GM23338 (cell line): Measurements from ENCODE around the gene USP3. TPM values are rescaled to one million over a fixed set of nuclear protein-coding genes. Genes with fewer than 3 reads are reported as not detected.

Source experiments
- ATAC-seq: fragments of 200-7000 bp; cut with Tn5 transposase; 3 replicates; pipeline ENCODE4 v1.9.1; 2020
- DNase-seq: peaks from one replicate; pipeline ENCODE4 v3.0.0-alpha.2; 2015; ENCODE audit warnings: low spot score
- H2AFZ ChIP-seq: fragments of 200-600 bp; sonication (generic); 2 replicates; pipeline ENCODE4 v1.8.0; 2016; ENCODE audit warnings: antibody characterized with exemption, mild to moderate bottlenecking, moderate library complexity
- H3F3A ChIP-seq: fragments of 200-600 bp; sonication (generic); replicated peaks from 2 replicates; pipeline ENCODE4 v1.8.0; 2017; ENCODE audit warnings: antibody characterized with exemption, mixed run types, low read depth
- H3K27ac ChIP-seq: fragments of 200-600 bp; sonication (generic); 2 replicates; pipeline ENCODE4 v1.6.1; 2016; ENCODE audit warnings: low read depth
- H3K27me3 ChIP-seq: fragments of 200-600 bp; sonication (generic); 2 replicates; pipeline ENCODE4 v1.8.0; 2016; ENCODE audit warnings: mild to moderate bottlenecking, mixed run types, moderate library complexity; ENCODE audit not compliant: insufficient read depth
- H3K36me3 ChIP-seq: fragments of 200-600 bp; sonication (generic); 2 replicates; pipeline ENCODE4 v1.8.0; 2016; ENCODE audit warnings: mild to moderate bottlenecking; ENCODE audit not compliant: insufficient read depth
- H3K4me1 ChIP-seq: fragments of 200-600 bp; sonication (generic); 2 replicates; pipeline ENCODE4 v1.8.0; 2016; ENCODE audit warnings: mild to moderate bottlenecking, moderate library complexity; ENCODE audit not compliant: insufficient read depth
- H3K4me2 ChIP-seq: fragments of 200-600 bp; sonication (generic); 2 replicates; pipeline ENCODE4 v1.7.1; 2017; ENCODE audit warnings: mixed run types
- H3K4me3 ChIP-seq: fragments of 200-600 bp; sonication (generic); 2 replicates; pipeline ENCODE4 v1.6.1; 2016; ENCODE audit warnings: mixed run types
- H3K79me2 ChIP-seq: fragments of 200-600 bp; sonication (generic); replicated peaks from 2 replicates; pipeline ENCODE4 v1.8.0; 2017; ENCODE audit warnings: mild to moderate bottlenecking; ENCODE audit not compliant: insufficient read depth
- H3K9me2 ChIP-seq: fragments of 200-600 bp; sonication (generic); 2 replicates; pipeline ENCODE4 v1.8.0; 2017; ENCODE audit not compliant: insufficient read depth
- H4K20me1 ChIP-seq: fragments of 200-600 bp; sonication (generic); replicated peaks from 2 replicates; pipeline ENCODE4 v1.8.0; 2017; ENCODE audit warnings: mild to moderate bottlenecking; ENCODE audit not compliant: insufficient read depth
- H3K27ac Mint-ChIP-seq: 2 replicates; pipeline ENCODE4 v1.8.0; 2020; ENCODE audit warnings: inconsistent platforms, mild to moderate bottlenecking, moderate library complexity, mixed read lengths
- H3K27me3 Mint-ChIP-seq: 3 replicates; pipeline ENCODE4 v1.8.0; 2022; ENCODE audit warnings: low read depth, mild to moderate bottlenecking, moderate library complexity, mixed read lengths, inconsistent platforms; ENCODE audit not compliant: insufficient read depth, poor library complexity
- H3K36me3 Mint-ChIP-seq: 3 replicates; pipeline ENCODE4 v1.8.0; 2021; ENCODE audit warnings: low read depth, mild to moderate bottlenecking, inconsistent platforms, moderate library complexity, mixed read lengths
- H3K4me1 Mint-ChIP-seq: 3 replicates; pipeline ENCODE4 v1.8.0; 2020; ENCODE audit warnings: mild to moderate bottlenecking, inconsistent platforms, mixed read lengths
- H3K4me3 Mint-ChIP-seq: 3 replicates; pipeline ENCODE4 v1.8.0; 2021; ENCODE audit warnings: moderate library complexity, mild to moderate bottlenecking, inconsistent platforms, mixed read lengths
- H3K9me3 Mint-ChIP-seq: 3 replicates; pipeline ENCODE4 v1.8.0; 2020; ENCODE audit warnings: moderate library complexity, mild to moderate bottlenecking, inconsistent platforms, mixed read lengths
- CREB1 ChIP-seq: fragments of 250-450 bp; sonication (Bioruptor Pico); IDR thresholded peaks from 2 replicates; pipeline ENCODE4 v1.5.0; 2020; ENCODE audit warnings: low read depth, mild to moderate bottlenecking, moderate library complexity
- EZH2 ChIP-seq: fragments of 200-600 bp; sonication (generic); IDR thresholded peaks from one replicate; pipeline ENCODE4 v1.8.0; 2017; ENCODE audit warnings: antibody characterized with exemption, mild to moderate bottlenecking, low read depth; ENCODE audit not compliant: unreplicated experiment
- EZH2phosphoT487 ChIP-seq: fragments of 200-600 bp; sonication (generic); IDR thresholded peaks from one replicate; pipeline ENCODE4 v1.8.1; 2018; ENCODE audit warnings: antibody characterized with exemption; ENCODE audit not compliant: unreplicated experiment
- JUNB ChIP-seq: IDR thresholded peaks from one replicate; pipeline ENCODE4 v1.6.1; 2016; ENCODE audit warnings: antibody characterized with exemption; ENCODE audit not compliant: unreplicated experiment
- NANOG ChIP-seq: IDR thresholded peaks from 2 replicates; pipeline ENCODE4 v1.6.1; 2016; ENCODE audit warnings: antibody characterized with exemption, borderline replicate concordance
- POLR2AphosphoS5 ChIP-seq: IDR thresholded peaks from 2 replicates; pipeline ENCODE4 v1.6.1; 2016; ENCODE audit warnings: antibody characterized with exemption, low read depth
- STAT1 ChIP-seq: IDR thresholded peaks from one replicate; pipeline ENCODE4 v1.6.1; 2016; ENCODE audit warnings: antibody characterized with exemption; ENCODE audit not compliant: unreplicated experiment
- ZNF114 ChIP-seq: fragments of 250-450 bp; sonication (Bioruptor Pico); IDR thresholded peaks from 2 replicates; pipeline ENCODE4 v1.5.0; 2020; ENCODE audit warnings: mild to moderate bottlenecking, moderate library complexity
- ZNF331 ChIP-seq: fragments of 250-450 bp; sonication (Bioruptor Pico); IDR thresholded peaks from 2 replicates; pipeline ENCODE4 v1.5.0; 2020; ENCODE audit warnings: low read depth, mild to moderate bottlenecking, moderate library complexity
- polyA plus RNA-seq: library from polyadenylated mRNA; unstranded; fragments of >200 nt; fragmentation: Nextera tagmentation; extraction: Ambion mirVana; gene quantifications from 2 replicates; pipeline ENCODE4 v1.2.1, GENCODE V29; 2016
- total RNA-seq: library from RNA; depleted of rRNA; stranded (reverse); fragments of >200 nt; shearing (Covaris generic); gene quantifications from 2 replicates; pipeline ENCODE4 v1.2.3, GENCODE V29; 2014
- TF ChIP-seq, protein P1 (sequence below): fragments of 250-450 bp; sonication (Bioruptor Pico); IDR thresholded peaks from 2 replicates; pipeline ENCODE4 v1.5.0; 2020; ENCODE audit warnings: mild to moderate bottlenecking, moderate library complexity
- TF ChIP-seq, protein P2 (sequence below): IDR thresholded peaks from 2 replicates; pipeline ENCODE4 v1.6.1; 2016; ENCODE audit warnings: antibody characterized with exemption
- TF ChIP-seq, protein P3 (sequence below): IDR thresholded peaks from one replicate; pipeline ENCODE4 v1.6.1; 2018; ENCODE audit warnings: antibody characterized with exemption; ENCODE audit not compliant: unreplicated experiment
- TF ChIP-seq, protein P4 (sequence below), 2 experiments: fragments of 200-600 bp in 1 of 2; sonication (generic) in 1 of 2; conservative IDR thresholded peaks; 2 replicates each; pipeline versions ENCODE4 v1.5.1 to v1.6.1; 2016 to 2017; ENCODE audit warnings: antibody characterized with exemption in 2 of 2, low read depth in 2 of 2, mild to moderate bottlenecking in 2 of 2, moderate library complexity in 1 of 2

The USP3 gene
- total and polyA plus RNA-seq, 2 experiments from 2014 or later = 9.7 to 9.9 TPM

DNA sequence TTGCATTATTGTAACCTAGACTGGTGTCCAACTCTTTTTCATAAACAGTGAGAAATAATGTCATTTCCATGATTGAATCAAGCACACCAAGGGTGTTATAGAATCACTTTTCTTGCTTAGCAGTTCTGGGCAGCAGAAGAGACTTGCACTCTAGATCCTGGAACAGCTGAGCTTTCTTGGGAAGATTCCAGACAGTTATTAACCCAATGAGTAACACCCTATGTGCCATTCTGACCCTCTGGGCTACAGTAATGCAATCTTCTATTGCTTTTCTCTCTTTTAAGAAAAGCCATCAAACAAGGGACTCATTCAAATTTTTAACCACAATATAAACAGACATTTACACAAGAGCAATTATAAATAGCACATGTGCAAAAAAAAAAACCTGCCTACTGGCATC lies 39.3 kb upstream of the USP3 start:
- Mint-ChIP-seq H3K27ac (no peak overlapping the region), H3K4me1 (peaks cover 17% of the 10 kb centered on the region; the same call in 2 of the 3 replicates), H3K36me3 (peaks cover 2% of the 10 kb centered on the region; the same call in 2 of the 3 replicates), H3K4me3 (no peak overlapping the region), H3K27me3 (peaks cover 7% of the 10 kb centered on the region), H3K9me3 (peaks cover 6% of the 10 kb centered on the region; the same call in 2 of the 3 replicates)
- Histone ChIP-seq H3K79me2 (no peaks in the 10 kb centered on the region), H3K9me2 (no peaks in the 10 kb centered on the region), H3K4me1 (no peaks in the 10 kb centered on the region; the same call in 1 of the 2 replicates), H4K20me1 (no peaks in the 10 kb centered on the region), H2AFZ (no peak overlapping the region), H3K27ac (no peak overlapping the region), H3F3A (no peaks in the 10 kb centered on the region), H3K27me3 (peaks cover 9% of the 10 kb centered on the region; the same call in 1 of the 2 replicates), H3K4me3 (no peak overlapping the region), H3K4me2 (no peak overlapping the region), H3K36me3 (no peaks in the 10 kb centered on the region)
- TF ChIP-seq NANOG = no peak
- no peak for TF ChIP-seq ZNF331
- no peak for TF ChIP-seq ZNF114 (CRISPR knock-in tag)
- no peak for TF ChIP-seq CREB1
- TF ChIP-seq, protein P1, sequence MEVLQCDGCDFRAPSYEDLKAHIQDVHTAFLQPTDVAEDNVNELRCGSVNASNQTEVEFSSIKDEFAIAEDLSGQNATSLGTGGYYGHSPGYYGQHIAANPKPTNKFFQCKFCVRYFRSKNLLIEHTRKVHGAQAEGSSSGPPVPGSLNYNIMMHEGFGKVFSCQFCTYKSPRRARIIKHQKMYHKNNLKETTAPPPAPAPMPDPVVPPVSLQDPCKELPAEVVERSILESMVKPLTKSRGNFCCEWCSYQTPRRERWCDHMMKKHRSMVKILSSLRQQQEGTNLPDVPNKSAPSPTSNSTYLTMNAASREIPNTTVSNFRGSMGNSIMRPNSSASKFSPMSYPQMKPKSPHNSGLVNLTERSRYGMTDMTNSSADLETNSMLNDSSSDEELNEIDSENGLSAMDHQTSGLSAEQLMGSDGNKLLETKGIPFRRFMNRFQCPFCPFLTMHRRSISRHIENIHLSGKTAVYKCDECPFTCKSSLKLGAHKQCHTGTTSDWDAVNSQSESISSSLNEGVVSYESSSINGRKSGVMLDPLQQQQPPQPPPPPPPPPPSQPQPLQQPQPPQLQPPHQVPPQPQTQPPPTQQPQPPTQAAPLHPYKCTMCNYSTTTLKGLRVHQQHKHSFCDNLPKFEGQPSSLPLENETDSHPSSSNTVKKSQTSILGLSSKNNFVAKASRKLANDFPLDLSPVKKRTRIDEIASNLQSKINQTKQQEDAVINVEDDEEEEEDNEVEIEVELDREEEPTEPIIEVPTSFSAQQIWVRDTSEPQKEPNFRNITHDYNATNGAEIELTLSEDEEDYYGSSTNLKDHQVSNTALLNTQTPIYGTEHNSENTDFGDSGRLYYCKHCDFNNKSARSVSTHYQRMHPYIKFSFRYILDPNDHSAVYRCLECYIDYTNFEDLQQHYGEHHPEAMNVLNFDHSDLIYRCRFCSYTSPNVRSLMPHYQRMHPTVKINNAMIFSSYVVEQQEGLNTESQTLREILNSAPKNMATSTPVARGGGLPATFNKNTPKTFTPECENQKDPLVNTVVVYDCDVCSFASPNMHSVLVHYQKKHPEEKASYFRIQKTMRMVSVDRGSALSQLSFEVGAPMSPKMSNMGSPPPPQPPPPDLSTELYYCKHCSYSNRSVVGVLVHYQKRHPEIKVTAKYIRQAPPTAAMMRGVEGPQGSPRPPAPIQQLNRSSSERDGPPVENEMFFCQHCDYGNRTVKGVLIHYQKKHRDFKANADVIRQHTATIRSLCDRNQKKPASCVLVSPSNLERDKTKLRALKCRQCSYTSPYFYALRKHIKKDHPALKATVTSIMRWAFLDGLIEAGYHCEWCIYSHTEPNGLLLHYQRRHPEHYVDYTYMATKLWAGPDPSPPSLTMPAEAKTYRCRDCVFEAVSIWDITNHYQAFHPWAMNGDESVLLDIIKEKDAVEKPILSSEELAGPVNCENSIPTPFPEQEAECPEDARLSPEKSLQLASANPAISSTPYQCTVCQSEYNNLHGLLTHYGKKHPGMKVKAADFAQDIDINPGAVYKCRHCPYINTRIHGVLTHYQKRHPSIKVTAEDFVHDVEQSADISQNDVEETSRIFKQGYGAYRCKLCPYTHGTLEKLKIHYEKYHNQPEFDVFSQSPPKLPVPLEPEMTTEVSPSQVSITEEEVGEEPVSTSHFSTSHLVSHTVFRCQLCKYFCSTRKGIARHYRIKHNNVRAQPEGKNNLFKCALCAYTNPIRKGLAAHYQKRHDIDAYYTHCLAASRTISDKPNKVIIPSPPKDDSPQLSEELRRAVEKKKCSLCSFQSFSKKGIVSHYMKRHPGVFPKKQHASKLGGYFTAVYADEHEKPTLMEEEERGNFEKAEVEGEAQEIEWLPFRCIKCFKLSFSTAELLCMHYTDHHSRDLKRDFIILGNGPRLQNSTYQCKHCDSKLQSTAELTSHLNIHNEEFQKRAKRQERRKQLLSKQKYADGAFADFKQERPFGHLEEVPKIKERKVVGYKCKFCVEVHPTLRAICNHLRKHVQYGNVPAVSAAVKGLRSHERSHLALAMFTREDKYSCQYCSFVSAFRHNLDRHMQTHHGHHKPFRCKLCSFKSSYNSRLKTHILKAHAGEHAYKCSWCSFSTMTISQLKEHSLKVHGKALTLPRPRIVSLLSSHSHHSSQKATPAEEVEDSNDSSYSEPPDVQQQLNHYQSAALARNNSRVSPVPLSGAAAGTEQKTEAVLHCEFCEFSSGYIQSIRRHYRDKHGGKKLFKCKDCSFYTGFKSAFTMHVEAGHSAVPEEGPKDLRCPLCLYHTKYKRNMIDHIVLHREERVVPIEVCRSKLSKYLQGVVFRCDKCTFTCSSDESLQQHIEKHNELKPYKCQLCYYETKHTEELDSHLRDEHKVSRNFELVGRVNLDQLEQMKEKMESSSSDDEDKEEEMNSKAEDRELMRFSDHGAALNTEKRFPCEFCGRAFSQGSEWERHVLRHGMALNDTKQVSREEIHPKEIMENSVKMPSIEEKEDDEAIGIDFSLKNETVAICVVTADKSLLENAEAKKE = no peak
- TF ChIP-seq, protein P2, sequence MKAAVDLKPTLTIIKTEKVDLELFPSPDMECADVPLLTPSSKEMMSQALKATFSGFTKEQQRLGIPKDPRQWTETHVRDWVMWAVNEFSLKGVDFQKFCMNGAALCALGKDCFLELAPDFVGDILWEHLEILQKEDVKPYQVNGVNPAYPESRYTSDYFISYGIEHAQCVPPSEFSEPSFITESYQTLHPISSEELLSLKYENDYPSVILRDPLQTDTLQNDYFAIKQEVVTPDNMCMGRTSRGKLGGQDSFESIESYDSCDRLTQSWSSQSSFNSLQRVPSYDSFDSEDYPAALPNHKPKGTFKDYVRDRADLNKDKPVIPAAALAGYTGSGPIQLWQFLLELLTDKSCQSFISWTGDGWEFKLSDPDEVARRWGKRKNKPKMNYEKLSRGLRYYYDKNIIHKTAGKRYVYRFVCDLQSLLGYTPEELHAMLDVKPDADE = no peak
- TF ChIP-seq EZH2phosphoT487 = no peak
- no peak for TF ChIP-seq POLR2AphosphoS5
- TF ChIP-seq, protein P3, sequence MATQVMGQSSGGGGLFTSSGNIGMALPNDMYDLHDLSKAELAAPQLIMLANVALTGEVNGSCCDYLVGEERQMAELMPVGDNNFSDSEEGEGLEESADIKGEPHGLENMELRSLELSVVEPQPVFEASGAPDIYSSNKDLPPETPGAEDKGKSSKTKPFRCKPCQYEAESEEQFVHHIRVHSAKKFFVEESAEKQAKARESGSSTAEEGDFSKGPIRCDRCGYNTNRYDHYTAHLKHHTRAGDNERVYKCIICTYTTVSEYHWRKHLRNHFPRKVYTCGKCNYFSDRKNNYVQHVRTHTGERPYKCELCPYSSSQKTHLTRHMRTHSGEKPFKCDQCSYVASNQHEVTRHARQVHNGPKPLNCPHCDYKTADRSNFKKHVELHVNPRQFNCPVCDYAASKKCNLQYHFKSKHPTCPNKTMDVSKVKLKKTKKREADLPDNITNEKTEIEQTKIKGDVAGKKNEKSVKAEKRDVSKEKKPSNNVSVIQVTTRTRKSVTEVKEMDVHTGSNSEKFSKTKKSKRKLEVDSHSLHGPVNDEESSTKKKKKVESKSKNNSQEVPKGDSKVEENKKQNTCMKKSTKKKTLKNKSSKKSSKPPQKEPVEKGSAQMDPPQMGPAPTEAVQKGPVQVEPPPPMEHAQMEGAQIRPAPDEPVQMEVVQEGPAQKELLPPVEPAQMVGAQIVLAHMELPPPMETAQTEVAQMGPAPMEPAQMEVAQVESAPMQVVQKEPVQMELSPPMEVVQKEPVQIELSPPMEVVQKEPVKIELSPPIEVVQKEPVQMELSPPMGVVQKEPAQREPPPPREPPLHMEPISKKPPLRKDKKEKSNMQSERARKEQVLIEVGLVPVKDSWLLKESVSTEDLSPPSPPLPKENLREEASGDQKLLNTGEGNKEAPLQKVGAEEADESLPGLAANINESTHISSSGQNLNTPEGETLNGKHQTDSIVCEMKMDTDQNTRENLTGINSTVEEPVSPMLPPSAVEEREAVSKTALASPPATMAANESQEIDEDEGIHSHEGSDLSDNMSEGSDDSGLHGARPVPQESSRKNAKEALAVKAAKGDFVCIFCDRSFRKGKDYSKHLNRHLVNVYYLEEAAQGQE = no peak
- TF ChIP-seq, protein P4, sequence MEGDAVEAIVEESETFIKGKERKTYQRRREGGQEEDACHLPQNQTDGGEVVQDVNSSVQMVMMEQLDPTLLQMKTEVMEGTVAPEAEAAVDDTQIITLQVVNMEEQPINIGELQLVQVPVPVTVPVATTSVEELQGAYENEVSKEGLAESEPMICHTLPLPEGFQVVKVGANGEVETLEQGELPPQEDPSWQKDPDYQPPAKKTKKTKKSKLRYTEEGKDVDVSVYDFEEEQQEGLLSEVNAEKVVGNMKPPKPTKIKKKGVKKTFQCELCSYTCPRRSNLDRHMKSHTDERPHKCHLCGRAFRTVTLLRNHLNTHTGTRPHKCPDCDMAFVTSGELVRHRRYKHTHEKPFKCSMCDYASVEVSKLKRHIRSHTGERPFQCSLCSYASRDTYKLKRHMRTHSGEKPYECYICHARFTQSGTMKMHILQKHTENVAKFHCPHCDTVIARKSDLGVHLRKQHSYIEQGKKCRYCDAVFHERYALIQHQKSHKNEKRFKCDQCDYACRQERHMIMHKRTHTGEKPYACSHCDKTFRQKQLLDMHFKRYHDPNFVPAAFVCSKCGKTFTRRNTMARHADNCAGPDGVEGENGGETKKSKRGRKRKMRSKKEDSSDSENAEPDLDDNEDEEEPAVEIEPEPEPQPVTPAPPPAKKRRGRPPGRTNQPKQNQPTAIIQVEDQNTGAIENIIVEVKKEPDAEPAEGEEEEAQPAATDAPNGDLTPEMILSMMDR (conservative IDR thresholded peaks at IDR 0.05; ENCODE audit: low read depth in 2 of 2) = no peak
- TF ChIP-seq STAT1 = no peak
- TF ChIP-seq JUNB = no peak
- TF ChIP-seq EZH2 = no peak
- ATAC-seq (no peak), DNase-seq (no peak)
